ENCODE results near the gene NBEA. TPM values are rescaled to one million over a fixed set of nuclear protein-coding genes. Genes with fewer than 3 reads are reported as not detected.

NBEA gene
- total and polyA plus RNA-seq, 11 donors, result 5.0 to 39.2 (median 23.2) TPM

DNA sequence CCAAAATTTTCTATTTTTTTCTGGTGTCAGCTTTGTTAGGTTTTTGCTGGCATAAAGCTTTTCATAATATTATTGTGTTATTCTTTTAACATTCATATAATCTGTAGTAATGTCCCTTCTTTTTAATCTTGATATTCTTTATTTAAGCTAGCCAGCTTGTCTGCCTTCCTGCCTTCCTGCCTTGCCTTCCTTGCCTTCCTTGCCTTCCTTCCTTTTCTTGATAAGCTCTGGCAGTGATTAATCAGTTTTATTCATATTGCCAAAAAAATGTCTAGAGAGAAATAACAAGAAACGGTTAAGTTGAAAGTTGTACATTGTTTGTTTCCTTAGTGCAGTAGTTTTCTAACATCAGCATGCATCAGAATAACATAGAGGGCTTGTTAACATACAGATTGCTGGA is 277.0 kb downstream of the NBEA start:
- no peak for ATAC-seq
- no peak for DNase-seq

DNA sequence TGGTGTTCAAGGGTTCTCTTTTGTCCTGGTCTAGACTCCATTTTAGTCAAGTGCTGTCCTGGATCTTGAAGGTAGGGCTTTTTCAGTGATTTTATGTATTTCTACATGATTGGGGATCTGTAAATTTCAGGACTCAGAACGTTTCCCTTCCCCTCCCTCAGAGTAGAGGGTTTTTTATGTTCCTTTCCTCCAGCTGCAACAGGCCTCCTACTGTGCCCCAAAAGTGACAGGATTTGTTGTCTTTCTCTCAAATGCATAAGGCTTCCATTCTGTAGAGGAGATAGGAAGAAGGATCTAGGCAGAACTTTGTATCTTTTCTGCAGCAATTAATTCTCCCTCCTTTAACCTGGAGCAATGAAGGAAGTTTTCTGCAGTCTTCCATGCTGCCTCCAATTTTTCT is 283.1 kb downstream of the NBEA start:
- TF ChIP-seq CTCF (IDR thresholded peaks at IDR 0.05) (no peak), POLR2A (IDR thresholded peaks at IDR 0.05) (no peak)
- Histone ChIP-seq H3K27me3 (no peaks in the 10 kb centered on the region), H3K27ac (no peak overlapping the region), H3K4me1 (no peaks in the 10 kb centered on the region), H3K36me3 (peaks cover 0 to 8% (median 0%) of the 10 kb centered on the region in 9 donors), H3K4me3 (no peak overlapping the region), H3K9me3 (peaks cover 0 to 15% (median 0%) of the 10 kb centered on the region in 12 donors)
- intact Hi-C loops (cut with DNase I), result no loop called here
- ATAC-seq (no peak), DNase-seq (no peak)
- WGBS, 4 donors, result 69 to 84% (median 75%) methylated on average over 1 of the region's 1 CpG

More for the DNA sequence above, 277.0 kb downstream of the NBEA start:
- H3K9me3 ChIP-seq, result peaks cover 0 to 17% (median 0%) of the 10 kb centered on the region in 12 donors
- intact Hi-C loops (cut with DNase I), result loop anchor here in 1 of 10 donors (10.0 kb wide), 1 partner anchor 506 kb away; no protein-coding TSS in a partner anchor
- peaks cover 0 to 8% (median 0%) of the 10 kb centered on the region in 9 donors for H3K36me3 ChIP-seq
- 40 to 65% (median 58%) methylated on average over 1 of the region's 1 CpG for WGBS, 4 donors
- TF ChIP-seq POLR2A (IDR thresholded peaks at IDR 0.05), result no peak
- TF ChIP-seq CTCF (IDR thresholded peaks at IDR 0.05), result no peak
- H3K4me3 ChIP-seq, result no peak overlapping the region
- H3K4me1 ChIP-seq, result no peaks in the 10 kb centered on the region
- H3K27me3 ChIP-seq, result no peaks in the 10 kb centered on the region
- no peak overlapping the region for H3K27ac ChIP-seq

GRCh38 chr13:35225582-35225981 is 283.5 kb downstream of the NBEA start:
- no peak for DNase-seq
- no peak for ATAC-seq
- Histone ChIP-seq H3K9me3 (peaks cover 0 to 12% (median 0%) of the 10 kb centered on the region in 12 donors), H3K4me1 (no peaks in the 10 kb centered on the region), H3K27ac (no peak overlapping the region), H3K36me3 (peaks cover 0 to 7% (median 0%) of the 10 kb centered on the region in 9 donors), H3K4me3 (no peak overlapping the region), H3K27me3 (no peaks in the 10 kb centered on the region)
- WGBS, 4 donors, result 95 to 96% (median 95%) methylated on average over 2 of the region's 2 CpGs
- intact Hi-C loops (cut with DNase I), result no loop called here
- no peak for TF ChIP-seq CTCF (IDR thresholded peaks at IDR 0.05)
- no peak for TF ChIP-seq POLR2A (IDR thresholded peaks at IDR 0.05)

GRCh38 chr13:35228536-35228935 is 286.5 kb downstream of the NBEA start:
- Histone ChIP-seq H3K4me3 (no peak overlapping the region), H3K4me1 (no peaks in the 10 kb centered on the region), H3K27ac (no peak overlapping the region), H3K36me3 (peaks cover 0 to 6% (median 0%) of the 10 kb centered on the region in 9 donors), H3K27me3 (no peaks in the 10 kb centered on the region), H3K9me3 (no peaks in the 10 kb centered on the region)
- no peak for TF ChIP-seq CTCF (IDR thresholded peaks at IDR 0.05)
- no peak for TF ChIP-seq POLR2A (IDR thresholded peaks at IDR 0.05)
- no peak for ATAC-seq
- DNase-seq, result no peak
- intact Hi-C loops (cut with DNase I), result no loop called here
- 95 to 98% (median 98%) methylated on average over 2 of the region's 2 CpGs for WGBS, 4 donors

All from heart left ventricle (tissue), 16 donors.